Stimulated activated naive CD8-positive, alpha-beta T cell treated with anti-CD3 and anti-CD28 coated beads, Interleukin-15, Interleukin-2, amounts not matched to agents 100 ng/mL and 50 ng/mL, for 24 hours (primary cell): Measurements from ENCODE around the gene CNNM1.

ENCODE experiments used
- H3K27ac Mint-ChIP-seq: one replicate; pipeline ENCODE4 v1.8.0; 2021; ENCODE audit warnings: mild to moderate bottlenecking, mixed read lengths
- H3K27me3 Mint-ChIP-seq: one replicate; pipeline ENCODE4 v1.8.0; 2021; ENCODE audit warnings: mixed read lengths
- H3K36me3 Mint-ChIP-seq: one replicate; pipeline ENCODE4 v1.8.0; 2021; ENCODE audit warnings: low read depth, mixed read lengths
- H3K4me1 Mint-ChIP-seq: one replicate; pipeline ENCODE4 v1.8.0; 2021; ENCODE audit warnings: low read depth, mixed read lengths
- H3K4me3 Mint-ChIP-seq: one replicate; pipeline ENCODE4 v1.8.0; 2021; ENCODE audit warnings: mild to moderate bottlenecking, mixed read lengths
- H3K9me3 Mint-ChIP-seq: one replicate; pipeline ENCODE4 v1.8.0; 2021; ENCODE audit warnings: mixed read lengths

The CNNM1 gene

GRCh38 chr10:99329304-99329553 is at the start of gene CNNM1:
Gene CNNM1 (plus strand): TSS chr10:99329356. CDS start chr10:99329388, 32 bp downstream.
- Mint-ChIP-seq H3K4me3 (peak within 1 kb of the TSS; percentile 41), H3K27ac (no peak within 1 kb of the TSS), H3K4me1 (peaks cover 10% of the 10 kb centered on the region), H3K9me3 (no peaks in the 10 kb centered on the region), H3K36me3 (no peaks in the 10 kb centered on the region), H3K27me3 (peaks cover 49% of the 10 kb centered on the region)

GRCh38 chr10:99279626-99280111 is 49.5 kb upstream of the CNNM1 start:
- H3K27me3 Mint-ChIP-seq = peaks cover 36% of the 10 kb centered on the region
- H3K27ac Mint-ChIP-seq = no peak overlapping the region
- no peaks in the 10 kb centered on the region for H3K4me1 Mint-ChIP-seq
- H3K4me3 Mint-ChIP-seq = no peak overlapping the region
- peaks cover 4% of the 10 kb centered on the region for H3K36me3 Mint-ChIP-seq
- H3K9me3 Mint-ChIP-seq = peaks cover 11% of the 10 kb centered on the region

- Mint-ChIP-seq H3K27ac (no peak overlapping the region), H3K9me3 (peaks cover 11% of the 10 kb centered on the region), H3K4me3 (no peak overlapping the region), H3K4me1 (no peaks in the 10 kb centered on the region), H3K36me3 (peaks cover 4% of the 10 kb centered on the region), H3K27me3 (peaks cover 36% of the 10 kb centered on the region)
These were observed 48.7 kb upstream of the CNNM1 start for GRCh38 chr10:99280472-99280871.

- Mint-ChIP-seq H3K4me1 (no peaks in the 10 kb centered on the region), H3K4me3 (no peak overlapping the region), H3K9me3 (peaks cover 11% of the 10 kb centered on the region), H3K27me3 (peaks cover 14% of the 10 kb centered on the region), H3K36me3 (peaks cover 4% of the 10 kb centered on the region), H3K27ac (no peak overlapping the region)
These were observed 43.3 kb upstream of the CNNM1 start for GRCh38 chr10:99285881-99286280.

GRCh38 chr10:99290306-99290705 is 38.9 kb upstream of the CNNM1 start:
- peaks cover 7% of the 10 kb centered on the region for H3K27me3 Mint-ChIP-seq
- no peaks in the 10 kb centered on the region for H3K9me3 Mint-ChIP-seq
- no peaks in the 10 kb centered on the region for H3K4me1 Mint-ChIP-seq
- no peaks in the 10 kb centered on the region for H3K36me3 Mint-ChIP-seq
- H3K27ac Mint-ChIP-seq = no peak overlapping the region
- H3K4me3 Mint-ChIP-seq = no peak overlapping the region

- peaks cover 4% of the 10 kb centered on the region for H3K27me3 Mint-ChIP-seq
- H3K9me3 Mint-ChIP-seq = no peaks in the 10 kb centered on the region
- H3K27ac Mint-ChIP-seq = no peak overlapping the region
- no peaks in the 10 kb centered on the region for H3K36me3 Mint-ChIP-seq
- no peaks in the 10 kb centered on the region for H3K4me1 Mint-ChIP-seq
- H3K4me3 Mint-ChIP-seq = no peak overlapping the region
These were observed 37.0 kb upstream of the CNNM1 start for GRCh38 chr10:99292159-99292558.

GRCh38 chr10:99296605-99297004 is 32.6 kb upstream of the CNNM1 start:
- H3K9me3 Mint-ChIP-seq = no peaks in the 10 kb centered on the region
- H3K27ac Mint-ChIP-seq = no peak overlapping the region
- no peaks in the 10 kb centered on the region for H3K36me3 Mint-ChIP-seq
- no peaks in the 10 kb centered on the region for H3K27me3 Mint-ChIP-seq
- H3K4me1 Mint-ChIP-seq = no peaks in the 10 kb centered on the region
- H3K4me3 Mint-ChIP-seq = no peak overlapping the region

- no peaks in the 10 kb centered on the region for H3K9me3 Mint-ChIP-seq
- H3K36me3 Mint-ChIP-seq = no peaks in the 10 kb centered on the region
- no peaks in the 10 kb centered on the region for H3K27me3 Mint-ChIP-seq
- H3K4me3 Mint-ChIP-seq = no peak overlapping the region
- H3K27ac Mint-ChIP-seq = no peak overlapping the region
- no peaks in the 10 kb centered on the region for H3K4me1 Mint-ChIP-seq
These were observed 32.1 kb upstream of the CNNM1 start for GRCh38 chr10:99297033-99297432.

GRCh38 chr10:99303899-99304861 is 25.0 kb upstream of the CNNM1 start:
- peaks cover 12% of the 10 kb centered on the region for H3K9me3 Mint-ChIP-seq
- H3K27me3 Mint-ChIP-seq = peaks cover 22% of the 10 kb centered on the region
- H3K4me1 Mint-ChIP-seq = no peaks in the 10 kb centered on the region
- no peak overlapping the region for H3K27ac Mint-ChIP-seq
- H3K4me3 Mint-ChIP-seq = no peak overlapping the region
- no peaks in the 10 kb centered on the region for H3K36me3 Mint-ChIP-seq

- Mint-ChIP-seq H3K4me1 (no peaks in the 10 kb centered on the region), H3K27me3 (peaks cover 22% of the 10 kb centered on the region), H3K9me3 (peaks cover 13% of the 10 kb centered on the region), H3K4me3 (no peak overlapping the region), H3K27ac (no peak overlapping the region), H3K36me3 (no peaks in the 10 kb centered on the region)
These were observed 24.3 kb upstream of the CNNM1 start for GRCh38 chr10:99304862-99305229.

- no peaks in the 10 kb centered on the region for H3K36me3 Mint-ChIP-seq
- no peaks in the 10 kb centered on the region for H3K4me1 Mint-ChIP-seq
- H3K27me3 Mint-ChIP-seq = peaks cover 7% of the 10 kb centered on the region
- peaks cover 12% of the 10 kb centered on the region for H3K9me3 Mint-ChIP-seq
- no peak overlapping the region for H3K4me3 Mint-ChIP-seq
- H3K27ac Mint-ChIP-seq = no peak overlapping the region
These were observed 16.7 kb upstream of the CNNM1 start for GRCh38 chr10:99312501-99312900.

- Mint-ChIP-seq H3K27me3 (peaks cover 11% of the 10 kb centered on the region), H3K9me3 (no peaks in the 10 kb centered on the region), H3K4me3 (no peak overlapping the region), H3K4me1 (no peaks in the 10 kb centered on the region), H3K27ac (no peak overlapping the region), H3K36me3 (no peaks in the 10 kb centered on the region)
These were observed 13.3 kb upstream of the CNNM1 start for GRCh38 chr10:99315853-99316252.

- Mint-ChIP-seq H3K27ac (no peak overlapping the region), H3K4me1 (no peaks in the 10 kb centered on the region), H3K9me3 (no peaks in the 10 kb centered on the region), H3K27me3 (peaks cover 13% of the 10 kb centered on the region), H3K36me3 (no peaks in the 10 kb centered on the region), H3K4me3 (no peak overlapping the region)
These were observed 12.8 kb upstream of the CNNM1 start for GRCh38 chr10:99316374-99316773.

- H3K27me3 Mint-ChIP-seq = peaks cover 25% of the 10 kb centered on the region
- no peaks in the 10 kb centered on the region for H3K9me3 Mint-ChIP-seq
- H3K36me3 Mint-ChIP-seq = no peaks in the 10 kb centered on the region
- no peak overlapping the region for H3K4me3 Mint-ChIP-seq
- no peak overlapping the region for H3K27ac Mint-ChIP-seq
- H3K4me1 Mint-ChIP-seq = no peaks in the 10 kb centered on the region
These were observed 11.1 kb upstream of the CNNM1 start for GRCh38 chr10:99318048-99318447.

- no peak overlapping the region for H3K4me3 Mint-ChIP-seq
- H3K27ac Mint-ChIP-seq = no peak overlapping the region
- peaks cover 29% of the 10 kb centered on the region for H3K27me3 Mint-ChIP-seq
- no peaks in the 10 kb centered on the region for H3K36me3 Mint-ChIP-seq
- no peaks in the 10 kb centered on the region for H3K4me1 Mint-ChIP-seq
- no peaks in the 10 kb centered on the region for H3K9me3 Mint-ChIP-seq
These were observed 10.7 kb upstream of the CNNM1 start for GRCh38 chr10:99318475-99318874.

- H3K27ac Mint-ChIP-seq = no peak overlapping the region
- H3K4me1 Mint-ChIP-seq = peaks cover 1% of the 10 kb centered on the region
- no peaks in the 10 kb centered on the region for H3K9me3 Mint-ChIP-seq
- H3K36me3 Mint-ChIP-seq = no peaks in the 10 kb centered on the region
- no peak overlapping the region for H3K4me3 Mint-ChIP-seq
- peaks cover 43% of the 10 kb centered on the region for H3K27me3 Mint-ChIP-seq
These were observed 3.9 kb upstream of the CNNM1 start for GRCh38 chr10:99325281-99325680.
